ENCODE measurements around the gene ZNF862. TPM values are rescaled to one million over a fixed set of nuclear protein-coding genes. Genes with fewer than 3 reads are reported as not detected.

Gene ZNF862
- total RNA-seq, 2 donors from 2014 or later: 11.4 to 17.3 TPM

GRCh38 chr7:149853157-149853556, 15.0 kb downstream of the ZNF862 start:
- no peak overlapping the region for H3K27ac ChIP-seq
- H3K9me3 ChIP-seq: no peaks in the 10 kb centered on the region
- no peaks in the 10 kb centered on the region for H3K27me3 ChIP-seq (replicated peaks; ENCODE audit: insufficient read depth)
- no peak for TF ChIP-seq CTCF (IDR thresholded peaks at IDR 0.05)
- DNase-seq (ENCODE audit: low spot score): no peak
- no peak overlapping the region for H3K4me3 ChIP-seq
- no peak for ATAC-seq (ENCODE audit: insufficient number of reproducible peaks, low FRiP score, low read depth)
- peaks cover 24% of the 10 kb centered on the region for H3K36me3 ChIP-seq
- no peaks in the 10 kb centered on the region for H3K4me1 ChIP-seq (ENCODE audit: control insufficient read depth in 1 of 2, low read depth in 2 of 2)

GRCh38 chr7:149854611-149855360, 16.6 kb downstream of the ZNF862 start:
- Histone ChIP-seq H3K27ac (no peak overlapping the region), H3K4me3 (no peak overlapping the region), H3K4me1 (ENCODE audit: control insufficient read depth in 1 of 2, low read depth in 2 of 2) (no peaks in the 10 kb centered on the region), H3K9me3 (no peaks in the 10 kb centered on the region), H3K36me3 (peaks cover 28% of the 10 kb centered on the region), H3K27me3 (replicated peaks; ENCODE audit: insufficient read depth) (no peaks in the 10 kb centered on the region)
- TF ChIP-seq CTCF (IDR thresholded peaks at IDR 0.05): no peak
- ATAC-seq (ENCODE audit: insufficient number of reproducible peaks, low FRiP score, low read depth) (no peak), DNase-seq (ENCODE audit: low spot score) (no peak)

- Histone ChIP-seq H3K27me3 (replicated peaks; ENCODE audit: insufficient read depth) (no peaks in the 10 kb centered on the region), H3K36me3 (peaks cover 25% of the 10 kb centered on the region), H3K4me3 (no peak overlapping the region), H3K4me1 (ENCODE audit: control insufficient read depth in 1 of 2, low read depth in 2 of 2) (no peaks in the 10 kb centered on the region), H3K9me3 (no peaks in the 10 kb centered on the region), H3K27ac (no peak overlapping the region)
- no peak for DNase-seq (ENCODE audit: low spot score)
- ATAC-seq (ENCODE audit: insufficient number of reproducible peaks, low FRiP score, low read depth): no peak
- no peak for TF ChIP-seq CTCF (IDR thresholded peaks at IDR 0.05)
Observed at GRCh38 chr7:149855361-149856305, 17.5 kb downstream of the ZNF862 start.

GRCh38 chr7:149856583-149856982, 18.4 kb downstream of the ZNF862 start:
- DNase-seq (ENCODE audit: low spot score): no peak
- TF ChIP-seq CTCF (IDR thresholded peaks at IDR 0.05): no peak
- H3K4me1 ChIP-seq (ENCODE audit: control insufficient read depth in 1 of 2, low read depth in 2 of 2): no peaks in the 10 kb centered on the region
- H3K27me3 ChIP-seq (replicated peaks; ENCODE audit: insufficient read depth): no peaks in the 10 kb centered on the region
- no peak overlapping the region for H3K27ac ChIP-seq
- no peak overlapping the region for H3K4me3 ChIP-seq
- ATAC-seq (ENCODE audit: insufficient number of reproducible peaks, low FRiP score, low read depth): no peak
- H3K9me3 ChIP-seq: no peaks in the 10 kb centered on the region
- peaks cover 28% of the 10 kb centered on the region for H3K36me3 ChIP-seq

GRCh38 chr7:149859369-149859768, 21.2 kb downstream of the ZNF862 start:
- no peaks in the 10 kb centered on the region for H3K4me1 ChIP-seq (ENCODE audit: control insufficient read depth in 1 of 2, low read depth in 2 of 2)
- peaks cover 32% of the 10 kb centered on the region for H3K36me3 ChIP-seq
- no peaks in the 10 kb centered on the region for H3K27me3 ChIP-seq (replicated peaks; ENCODE audit: insufficient read depth)
- no peak for TF ChIP-seq CTCF (IDR thresholded peaks at IDR 0.05)
- no peak overlapping the region for H3K4me3 ChIP-seq
- H3K9me3 ChIP-seq: no peaks in the 10 kb centered on the region
- DNase-seq (ENCODE audit: low spot score): no peak
- H3K27ac ChIP-seq: no peak overlapping the region
- ATAC-seq (ENCODE audit: insufficient number of reproducible peaks, low FRiP score, low read depth): no peak
